OCI-LY3 (cell line): Measurements from ENCODE around the gene OTUD7B.

Experiments used
- CTCF ChIP-seq: fragments of 200-600, 300-600 bp; sonication (generic); IDR thresholded peaks from 2 replicates; pipeline ENCODE4 v1.5.1; 2014; ENCODE audit warnings: antibody characterized with exemption, low read length, low read depth
- EZH2phosphoT487 ChIP-seq: fragments of 200-600 bp; shearing (Covaris generic); IDR thresholded peaks from 2 replicates; pipeline ENCODE4 v1.6.1; 2018; ENCODE audit warnings: antibody characterized with exemption, mixed run types, low read depth

DNA sequence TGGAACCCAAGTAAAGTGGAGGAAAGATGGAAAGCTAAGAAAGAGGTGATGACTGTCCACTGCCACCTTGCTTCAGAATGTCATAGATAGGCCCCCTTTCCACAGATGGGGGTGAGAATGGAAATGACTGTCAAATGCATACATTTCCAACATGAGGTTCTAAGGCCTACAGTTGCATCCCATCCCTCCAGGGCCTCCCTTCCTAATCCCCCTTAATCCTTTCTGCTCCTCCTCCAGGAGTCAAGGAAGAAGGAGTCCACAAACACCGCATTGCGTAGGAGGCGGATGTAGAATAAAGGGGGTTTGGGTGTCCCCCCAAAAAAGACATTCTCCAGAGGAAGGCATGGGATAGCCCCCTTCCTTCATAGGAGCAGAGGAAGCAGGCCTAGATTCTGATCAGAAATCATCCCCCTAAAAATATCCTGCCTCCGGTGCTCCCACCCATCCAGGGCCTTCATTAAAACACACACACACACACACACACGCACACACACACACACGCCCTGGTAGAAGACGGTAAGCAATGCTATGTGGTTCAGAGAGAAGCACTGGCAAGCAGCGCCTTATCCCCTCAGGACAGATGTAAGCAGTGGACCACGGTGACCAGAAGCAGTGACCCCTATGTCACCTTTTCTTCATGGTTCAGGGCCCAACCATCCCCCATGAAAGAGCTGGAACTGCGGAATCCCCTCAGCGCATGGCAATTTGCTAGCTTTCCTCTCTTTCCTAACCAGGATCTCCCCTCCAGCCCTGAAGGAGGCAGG is 94.9 kb downstream of the OTUD7B start:
- TF ChIP-seq CTCF (no peak), EZH2phosphoT487 (no peak)
